ENCODE results near the gene ETF1.

ETF1 gene

DNA sequence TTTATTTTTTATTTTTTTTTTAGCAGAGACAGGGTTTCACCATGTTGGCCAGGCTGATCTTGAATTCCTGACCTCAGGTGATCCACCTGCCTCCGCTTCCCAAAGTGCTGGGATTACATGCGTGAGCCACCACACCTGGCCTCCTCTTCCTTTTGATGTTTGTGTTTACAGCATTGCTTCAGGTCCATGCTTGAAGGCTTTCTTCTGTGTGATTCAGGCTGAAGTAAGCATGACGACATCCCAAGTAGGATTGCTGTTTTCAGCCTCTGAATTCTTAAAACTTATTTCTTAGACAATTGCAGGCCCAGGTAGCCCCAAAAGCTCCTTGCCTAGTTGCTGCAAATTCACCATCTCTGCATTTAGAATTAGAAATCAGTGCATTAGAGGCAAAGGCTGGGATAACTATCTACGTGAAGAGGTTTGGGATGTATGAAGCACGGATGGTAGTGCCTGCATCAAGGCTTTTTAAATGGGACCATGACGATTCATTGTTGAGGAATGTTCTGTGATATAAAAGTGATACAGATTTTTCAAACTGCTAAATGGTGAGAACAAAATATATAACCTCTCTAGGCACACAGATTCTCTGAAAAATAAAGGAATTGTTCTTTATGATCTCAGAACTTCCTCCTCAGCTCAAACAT, 3.0 kb upstream of the ETF1 start:
- TF ChIP-seq GATA3 (IDR thresholded peaks at IDR 0.05; ENCODE audit: low read depth, low read length), result no peak
- TF ChIP-seq GATA2 (IDR thresholded peaks at IDR 0.05; ENCODE audit: low read depth, low read length), result no peak

DNA sequence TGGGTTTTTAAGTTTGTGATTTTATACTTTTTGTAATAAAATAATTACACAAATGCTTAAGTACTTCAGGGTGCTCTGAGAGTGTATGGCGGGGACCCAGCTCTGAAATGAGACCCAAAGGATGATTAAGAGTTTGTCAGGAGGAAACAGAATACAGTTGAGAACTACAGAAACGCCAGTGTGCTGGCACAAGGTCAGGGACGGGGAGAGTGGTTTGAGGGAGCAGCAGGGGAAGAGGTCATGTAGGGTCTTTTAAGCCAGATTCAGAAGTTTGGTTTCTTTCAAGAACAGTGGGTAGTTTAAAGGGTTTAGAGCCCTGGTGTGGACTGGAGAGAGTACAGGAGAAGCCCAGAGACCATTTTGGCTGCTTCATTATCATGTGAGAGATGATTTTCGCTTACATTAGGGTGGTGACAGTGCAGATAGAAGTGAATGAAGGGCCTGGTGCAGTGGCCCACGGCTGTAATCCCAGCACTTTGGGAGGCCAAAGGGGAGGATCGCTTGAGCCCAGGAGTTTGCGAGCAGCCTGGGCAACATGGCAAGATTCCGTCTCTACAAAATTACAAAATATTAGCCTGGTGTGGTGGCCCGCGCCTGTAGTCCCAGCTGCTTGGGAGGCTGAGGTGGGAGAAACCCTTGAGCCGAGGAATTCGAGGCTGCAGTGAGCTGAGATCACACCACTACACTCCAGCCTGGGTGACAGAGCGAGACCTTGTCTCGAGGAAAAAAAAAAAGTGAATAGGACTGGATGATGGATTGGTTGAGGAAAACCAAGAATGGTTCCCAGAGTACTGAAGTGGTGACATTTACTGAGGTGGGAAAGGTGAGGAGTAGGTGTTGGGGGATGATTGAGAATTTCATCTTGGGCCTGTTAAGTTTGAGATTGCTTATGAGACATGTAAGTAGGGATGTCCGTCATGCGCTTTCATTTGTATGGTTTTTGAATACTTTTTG, 1.4 kb upstream of the ETF1 start:
- TF ChIP-seq GATA2 (IDR thresholded peaks at IDR 0.05; ENCODE audit: low read depth, low read length) (no peak), GATA3 (IDR thresholded peaks at IDR 0.05; ENCODE audit: low read depth, low read length) (no peak)

DNA sequence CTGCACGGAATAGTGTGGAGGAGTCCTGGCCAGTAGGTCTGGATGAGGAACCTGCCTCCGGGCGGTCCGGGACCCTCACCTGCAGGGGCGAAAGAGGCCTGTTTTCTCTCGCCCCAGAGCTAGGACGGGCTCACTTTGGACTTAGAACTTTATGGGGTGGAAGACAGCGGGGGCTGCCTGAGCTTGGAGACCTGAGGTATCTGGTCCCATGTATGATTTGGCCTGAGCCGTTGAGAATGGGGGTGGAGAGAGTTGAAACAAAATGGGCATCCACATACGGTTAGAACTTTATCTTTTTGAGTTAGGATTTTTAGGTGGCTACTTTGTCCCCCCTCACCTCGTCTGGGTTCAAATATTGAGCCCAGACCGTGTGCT, 681 bp upstream of the ETF1 start:
- TF ChIP-seq GATA2 (IDR thresholded peaks at IDR 0.05; ENCODE audit: low read depth, low read length), result no peak
- no peak for TF ChIP-seq GATA3 (IDR thresholded peaks at IDR 0.05; ENCODE audit: low read depth, low read length)

DNA sequence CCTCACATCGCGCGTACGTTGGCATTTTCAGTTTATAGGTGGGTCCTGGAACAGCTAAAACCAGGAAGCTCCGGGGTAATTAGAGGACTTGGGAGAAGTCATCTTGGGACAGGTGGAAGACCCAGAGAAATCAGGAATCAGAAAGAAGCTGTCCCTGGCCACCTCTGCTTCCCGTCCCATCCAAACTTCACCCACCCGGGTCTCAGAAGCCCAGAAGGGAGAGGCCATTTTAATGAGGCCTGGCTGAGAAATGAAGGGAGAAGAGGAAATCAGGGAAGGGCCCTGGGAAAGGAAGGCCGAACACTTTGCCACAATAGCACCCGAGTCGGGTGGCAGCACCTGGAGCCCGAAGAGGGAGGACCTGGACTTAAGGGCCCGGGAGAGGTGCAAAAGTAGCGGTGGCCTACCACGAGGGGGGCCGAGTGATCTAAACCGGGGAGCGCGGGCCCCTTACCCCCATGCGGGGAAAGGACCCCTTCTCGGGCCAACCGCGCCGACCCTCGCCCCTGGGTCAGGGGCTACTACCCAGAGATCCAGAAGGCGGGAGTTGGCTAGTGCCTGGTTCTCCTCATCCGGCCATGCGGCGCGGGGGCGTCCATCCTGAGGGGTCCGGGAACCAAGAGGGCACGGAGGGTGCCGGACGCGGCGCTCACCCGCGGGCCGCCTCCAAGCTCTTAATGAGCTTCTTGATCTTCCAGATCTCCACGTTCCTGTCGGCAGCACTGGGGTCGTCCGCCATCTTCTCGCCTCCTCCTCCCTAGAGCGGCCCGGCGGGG, 668 bp downstream of the ETF1 start:
- 0 out of 2 replicates have a peak, but pooled peaks have one; percentile 12 for TF ChIP-seq GATA2 (IDR thresholded peaks at IDR 0.05; ENCODE audit: low read depth, low read length)
- no peak for TF ChIP-seq GATA3 (IDR thresholded peaks at IDR 0.05; ENCODE audit: low read depth, low read length)

DNA sequence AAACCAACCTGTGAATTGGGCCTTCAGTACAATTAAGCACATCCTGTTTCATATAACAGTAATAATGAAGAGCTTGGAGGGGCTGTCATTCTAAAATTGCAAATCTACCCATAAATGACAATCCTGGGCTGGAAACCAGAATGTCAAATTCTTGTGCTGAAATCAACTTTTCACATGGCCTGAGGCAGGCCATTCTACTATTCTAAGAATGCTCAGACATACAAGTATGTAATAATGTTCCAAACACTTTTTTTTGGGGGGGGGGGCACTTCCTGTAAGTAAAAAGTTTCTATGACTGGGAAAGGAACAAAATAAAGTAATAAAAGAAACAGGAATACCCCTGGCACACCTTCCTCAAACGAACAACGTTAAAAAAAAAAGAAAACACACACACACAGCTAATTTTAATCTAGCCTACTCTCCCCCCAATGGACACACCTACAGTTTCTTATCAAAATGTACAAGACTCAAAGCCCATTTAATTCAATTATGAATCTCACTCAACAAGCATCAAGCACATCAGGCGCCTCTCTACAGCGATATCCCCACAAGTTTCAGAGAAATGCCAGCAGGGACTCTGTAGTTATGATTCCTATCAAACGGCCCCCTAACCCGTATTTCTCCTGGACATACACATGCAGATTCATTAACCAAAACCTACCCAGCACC, 1.4 kb downstream of the ETF1 start:
- no peak for TF ChIP-seq GATA2 (IDR thresholded peaks at IDR 0.05; ENCODE audit: low read depth, low read length)
- TF ChIP-seq GATA3 (IDR thresholded peaks at IDR 0.05; ENCODE audit: low read depth, low read length), result no peak

DNA sequence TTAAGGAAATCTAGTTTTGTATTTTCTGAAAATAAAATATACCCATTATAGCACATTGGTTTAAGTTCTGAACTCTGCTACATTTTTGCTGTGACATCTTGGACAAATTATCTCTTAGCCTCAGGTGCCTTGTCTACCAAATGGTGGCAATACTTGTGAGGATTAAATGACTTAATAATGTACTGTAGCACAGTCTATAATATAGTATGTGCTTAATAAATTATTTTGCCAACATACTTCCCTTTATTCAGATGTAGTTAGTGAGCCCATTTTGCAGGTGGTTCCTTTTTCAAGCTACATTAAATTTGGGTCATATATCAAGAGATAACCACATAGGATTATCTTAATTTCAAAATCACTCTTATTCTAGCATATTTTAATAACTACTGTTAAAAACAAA, 3.2 kb downstream of the ETF1 start:
- TF ChIP-seq GATA2 (IDR thresholded peaks at IDR 0.05; ENCODE audit: low read depth, low read length) (no peak), GATA3 (IDR thresholded peaks at IDR 0.05; ENCODE audit: low read depth, low read length) (no peak)

DNA sequence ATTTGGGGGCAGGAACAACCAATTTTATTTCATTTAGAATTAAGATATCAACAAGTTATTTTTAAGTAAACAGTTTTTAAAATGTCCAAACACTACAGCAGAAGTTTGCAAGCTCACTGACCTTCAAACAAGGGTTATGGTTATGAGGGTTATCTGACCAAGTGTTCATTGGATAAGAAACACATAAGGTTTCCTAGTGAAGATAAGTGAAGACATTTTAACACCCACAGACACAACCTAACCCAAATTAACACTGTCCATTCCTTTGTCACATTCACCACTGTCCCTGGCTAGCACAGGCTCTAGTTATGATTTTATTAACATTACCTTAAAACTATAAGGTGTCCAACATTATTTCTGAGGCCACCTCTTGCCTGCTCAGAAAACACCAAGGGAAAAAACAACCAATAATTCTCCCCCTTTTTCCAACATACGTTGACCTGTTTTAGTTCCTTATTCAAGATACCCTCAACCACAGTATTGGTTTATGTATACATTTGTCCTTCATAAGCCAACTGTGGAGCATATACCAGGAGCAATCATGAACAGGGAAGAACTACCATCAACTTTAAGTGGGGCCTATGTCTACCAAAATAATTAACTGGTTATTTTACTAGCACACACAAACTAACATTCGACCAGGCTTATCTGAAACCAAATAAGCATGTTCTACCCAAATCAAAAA, 4.0 kb downstream of the ETF1 start:
- no peak for TF ChIP-seq GATA2 (IDR thresholded peaks at IDR 0.05; ENCODE audit: low read depth, low read length)
- TF ChIP-seq GATA3 (IDR thresholded peaks at IDR 0.05; ENCODE audit: low read depth, low read length), result no peak

DNA sequence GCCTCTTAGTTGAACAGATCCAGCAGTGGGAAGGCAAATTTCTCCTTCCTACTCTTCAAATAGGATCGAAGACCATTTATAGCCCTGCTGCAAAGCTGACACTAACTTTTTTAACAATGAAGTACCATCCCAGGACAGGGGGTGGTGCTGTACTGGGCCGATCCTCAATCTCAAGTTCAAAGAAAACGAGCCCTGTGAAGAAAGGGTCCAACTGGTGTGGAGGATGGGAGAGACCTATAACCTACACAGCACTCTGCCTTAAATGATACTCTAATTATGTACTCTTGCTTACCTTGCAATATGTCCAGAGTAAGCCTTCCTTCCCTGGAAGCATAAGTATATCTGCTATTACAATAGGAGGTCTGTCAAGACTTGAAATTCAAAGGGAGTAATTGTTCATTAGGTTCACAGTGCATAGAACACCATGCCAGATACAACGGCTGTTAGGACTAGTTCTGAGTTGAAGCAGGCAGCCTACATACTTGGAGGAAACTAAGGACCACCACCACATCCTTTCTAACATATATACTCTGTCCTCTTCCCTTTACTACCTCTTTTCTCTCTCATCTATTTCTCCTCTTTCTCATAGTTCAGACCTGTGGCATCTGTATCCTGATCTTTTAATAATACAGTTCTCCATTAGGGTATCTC, 6.2 kb downstream of the ETF1 start:
- TF ChIP-seq GATA3 (IDR thresholded peaks at IDR 0.05; ENCODE audit: low read depth, low read length) (no peak), GATA2 (IDR thresholded peaks at IDR 0.05; ENCODE audit: low read depth, low read length) (no peak)

DNA sequence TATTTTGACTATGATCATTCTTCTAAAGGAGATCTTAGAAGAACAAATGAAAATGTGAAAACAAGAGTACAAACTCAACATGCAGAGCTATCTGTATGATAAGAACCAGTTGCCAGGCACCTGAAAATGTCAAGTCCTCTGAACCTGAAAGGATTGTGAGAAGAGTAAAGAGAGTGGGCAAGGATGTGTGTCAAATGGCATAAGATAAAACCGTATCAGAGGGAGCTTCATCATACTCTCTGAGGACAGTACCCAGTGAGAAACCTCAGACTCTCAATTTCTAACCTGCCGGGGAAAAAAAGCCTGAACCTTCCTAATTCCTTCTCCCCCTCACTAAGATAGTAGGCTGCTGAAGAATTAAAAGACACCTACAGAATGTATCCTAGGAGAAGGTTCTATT, 6.8 kb downstream of the ETF1 start:
- TF ChIP-seq GATA3 (IDR thresholded peaks at IDR 0.05; ENCODE audit: low read depth, low read length), result no peak
- TF ChIP-seq GATA2 (IDR thresholded peaks at IDR 0.05; ENCODE audit: low read depth, low read length), result no peak

DNA sequence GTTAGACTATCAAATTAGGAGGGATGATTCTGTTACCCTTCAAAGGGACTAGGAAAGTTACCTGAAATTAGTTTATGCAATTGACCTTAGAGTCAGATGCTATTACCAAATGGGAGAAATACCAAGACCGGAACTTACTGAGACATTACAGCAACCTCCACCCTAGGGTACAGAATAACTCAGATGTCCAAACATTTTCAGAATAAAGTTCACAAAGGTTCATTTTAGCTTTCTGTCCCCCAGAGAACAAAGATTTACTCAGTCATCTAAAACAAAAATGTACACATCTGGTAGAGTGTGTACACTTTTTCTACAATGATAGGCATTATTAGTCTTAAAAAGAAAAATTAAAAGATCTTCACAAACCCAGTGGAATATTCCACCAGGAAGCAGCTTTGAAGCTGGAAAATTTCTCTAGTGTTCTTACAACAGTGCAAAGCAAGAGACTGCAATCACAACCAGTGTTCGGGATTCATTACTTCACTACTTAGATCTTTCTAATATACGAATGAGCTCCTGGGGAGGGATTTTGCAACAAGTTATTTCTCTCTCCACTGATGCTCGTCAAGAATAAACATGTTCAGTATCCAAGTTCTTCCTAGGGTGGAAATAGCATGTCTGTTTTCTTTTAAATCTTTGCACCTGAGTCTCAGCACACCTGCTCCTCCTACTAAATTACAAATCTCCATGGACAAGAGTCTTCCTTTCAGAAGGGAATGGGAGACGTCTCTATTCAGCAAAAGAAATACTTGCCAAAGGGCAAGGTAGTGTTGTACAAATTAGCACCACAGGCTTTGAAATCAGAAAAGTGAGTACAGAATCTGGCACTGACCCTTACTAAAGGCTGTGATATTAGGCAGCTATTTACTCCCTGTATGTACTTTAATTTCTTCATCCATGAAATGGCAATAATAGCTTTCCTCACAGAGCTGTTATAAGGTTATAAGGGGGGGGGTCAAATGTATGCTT, 8.8 kb downstream of the ETF1 start:
- TF ChIP-seq GATA2 (IDR thresholded peaks at IDR 0.05; ENCODE audit: low read depth, low read length), result no peak
- no peak for TF ChIP-seq GATA3 (IDR thresholded peaks at IDR 0.05; ENCODE audit: low read depth, low read length)

DNA sequence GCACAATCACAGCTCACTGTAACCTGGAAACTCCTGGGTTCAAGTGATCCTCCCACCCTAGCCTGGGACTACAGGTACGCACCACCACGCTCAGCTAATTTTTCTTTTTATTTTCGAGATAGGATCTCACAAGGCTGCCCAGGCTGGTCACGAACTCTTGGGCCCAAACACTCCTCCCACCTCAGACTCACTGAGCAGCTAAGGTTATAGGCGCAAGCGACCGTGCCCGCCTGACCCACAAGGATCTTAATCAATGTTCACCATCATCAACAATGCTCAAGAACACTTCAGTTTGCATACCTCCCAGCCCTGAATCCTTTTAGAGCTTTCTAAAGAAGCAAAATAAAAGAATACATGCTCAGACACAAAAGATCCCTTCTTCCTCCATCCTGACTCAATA, 13.2 kb downstream of the ETF1 start:
- TF ChIP-seq GATA2 (IDR thresholded peaks at IDR 0.05; ENCODE audit: low read depth, low read length), result no peak
- no peak for TF ChIP-seq GATA3 (IDR thresholded peaks at IDR 0.05; ENCODE audit: low read depth, low read length)

Measured in SH-SY5Y (cell line).